D721Med (cell line): ENCODE results near the gene BET1L.
"Not testable (repeated sequence)": the region's sequence is repeated elsewhere in the genome, so short reads cannot be mapped to it uniquely, and the experiment has no call there.

Experiments
- DNase-seq: peaks from one replicate; pipeline ENCODE4 v3.0.0; 2011; ENCODE audit warnings: low spot score; ENCODE audit not compliant: insufficient read length
- FAIRE-seq: peaks from 2 replicates; lab custom pipeline; 2011; peaks lifted over from hg19 to GRCh38; lab: Jason Lieb, UNC
- CTCF ChIP-seq: IDR thresholded peaks from 2 replicates; pipeline ENCODE4 v1.5.1; 2012; ENCODE audit warnings: mild to moderate bottlenecking, control low read depth; ENCODE audit not compliant: insufficient read depth; ENCODE audit errors: missing control alignments

BET1L gene

GRCh38 chr11:200224-201003, 6.8 kb downstream of the BET1L start:
- FAIRE-seq (no peak), DNase-seq (no peak)
- no peak for TF ChIP-seq CTCF

GRCh38 chr11:199782-200181, 7.4 kb downstream of the BET1L start:
- no peak for DNase-seq
- no peak for FAIRE-seq
- TF ChIP-seq CTCF: no peak

GRCh38 chr11:199004-199581, 8.1 kb downstream of the BET1L start:
- FAIRE-seq: no peak
- no peak for DNase-seq
- TF ChIP-seq CTCF: no peak

GRCh38 chr11:198236-198806, 8.9 kb downstream of the BET1L start:
- FAIRE-seq (no peak), DNase-seq (no peak)
- no peak for TF ChIP-seq CTCF

GRCh38 chr11:197741-198235, 9.4 kb downstream of the BET1L start:
- TF ChIP-seq CTCF: no peak
- FAIRE-seq: no peak
- no peak for DNase-seq

- TF ChIP-seq CTCF: no peak
- no peak for FAIRE-seq
- no peak for DNase-seq
Observed at GRCh38 chr11:196786-197731, 10.1 kb downstream of the BET1L start.

GRCh38 chr11:193481-193880, 13.7 kb downstream of the BET1L start:
- not testable (repeated sequence) for FAIRE-seq, DNase-seq

GRCh38 chr11:192674-193128, 14.5 kb downstream of the BET1L start, which contains the start of gene SCGB1C1:
TSS of gene SCGB1C1 (plus strand) at chr11:193078. CDS start at chr11:193100, 22 bp downstream.
- DNase-seq, FAIRE-seq: not testable (repeated sequence)

GRCh38 chr11:191490-192478, 15.4 kb downstream of the BET1L start:
- DNase-seq: not testable (repeated sequence)

GRCh38 chr11:190546-190945, 16.7 kb downstream of the BET1L start:
- FAIRE-seq, DNase-seq: not testable (repeated sequence)

More at GRCh38 chr11:191490-192478, 15.4 kb downstream of the BET1L start:
- not testable (repeated sequence) for FAIRE-seq
